MV-4-11 (cell line): ENCODE results near the gene HNF4A.

Experiments
- DNase-seq: peaks from one replicate; lab custom pipeline; 2025; lab: John Stamatoyannopoulos, UW

The HNF4A gene

GRCh38 chr20:44426879-44427790 is 71.6 kb downstream of the HNF4A start:
- no peak for DNase-seq

GRCh38 chr20:44427804-44428173 is 72.3 kb downstream of the HNF4A start:
- DNase-seq, result no peak

- no peak for DNase-seq
Observed at GRCh38 chr20:44428174-44429016, 72.9 kb downstream of the HNF4A start.

- DNase-seq, result no peak
Observed at GRCh38 chr20:44429017-44429339, 73.5 kb downstream of the HNF4A start.

GRCh38 chr20:44429419-44430269 is 74.1 kb downstream of the HNF4A start:
- no peak for DNase-seq

GRCh38 chr20:44430270-44431065 is 75.0 kb downstream of the HNF4A start:
- DNase-seq, result no peak

- DNase-seq, result no peak
Observed at GRCh38 chr20:44431118-44431501, 75.6 kb downstream of the HNF4A start.

- no peak for DNase-seq
Observed at GRCh38 chr20:44431502-44432234, 76.2 kb downstream of the HNF4A start.

GRCh38 chr20:44432618-44433577 is 77.4 kb downstream of the HNF4A start:
- no peak for DNase-seq

GRCh38 chr20:44433751-44434538 is 78.4 kb downstream of the HNF4A start:
- DNase-seq, result no peak

- peak; percentile 71 for DNase-seq
Observed at GRCh38 chr20:44435630-44436335, 80.3 kb downstream of the HNF4A start.

- DNase-seq, result no peak
Observed at GRCh38 chr20:44436393-44436792, 80.9 kb downstream of the HNF4A start.

- DNase-seq, result no peak
Observed at GRCh38 chr20:44437497-44437896, 82.0 kb downstream of the HNF4A start.

- DNase-seq, result no peak
Observed at GRCh38 chr20:44438782-44439181, 83.3 kb downstream of the HNF4A start.

- no peak for DNase-seq
Observed at GRCh38 chr20:44439318-44439717, 83.8 kb downstream of the HNF4A start.

- peak; percentile 90 for DNase-seq
Observed at GRCh38 chr20:44442298-44443070, 87.0 kb downstream of the HNF4A start.
